SKM-1 treated with dmso at 0.1 percent for 144 hours (cell line): ENCODE results near the gene UVSSA.
"Not testable (repeated sequence)": the region's sequence is repeated elsewhere in the genome, so short reads cannot be mapped to it uniquely, and the experiment has no call there.

ENCODE experiments used
- DNase-seq: peaks from one replicate; lab custom pipeline; 2025; ENCODE audit not compliant: unreplicated experiment; lab: John Stamatoyannopoulos, UW

UVSSA gene

GRCh38 chr4:1375761-1376322 lies 28.8 kb downstream of the UVSSA start:
- DNase-seq, result no peak

GRCh38 chr4:1376391-1376840 lies 29.4 kb downstream of the UVSSA start:
- no peak for DNase-seq

- DNase-seq, result no peak
These were observed 30.0 kb downstream of the UVSSA start for GRCh38 chr4:1376841-1377605.

- no peak for DNase-seq
These were observed 30.7 kb downstream of the UVSSA start for GRCh38 chr4:1377606-1378261.

GRCh38 chr4:1378559-1379231 lies 31.7 kb downstream of the UVSSA start:
- DNase-seq, result no peak

- no peak for DNase-seq
These were observed 32.4 kb downstream of the UVSSA start for GRCh38 chr4:1379351-1379781.

GRCh38 chr4:1379801-1380331 lies 32.9 kb downstream of the UVSSA start:
- DNase-seq, result no peak

- no peak for DNase-seq
These were observed 33.6 kb downstream of the UVSSA start for GRCh38 chr4:1380368-1381151.

- no peak for DNase-seq
These were observed 34.2 kb downstream of the UVSSA start for GRCh38 chr4:1381181-1381621.

- no peak for DNase-seq
These were observed 35.0 kb downstream of the UVSSA start for GRCh38 chr4:1381944-1382541.

- DNase-seq, result no peak
These were observed 36.0 kb downstream of the UVSSA start for GRCh38 chr4:1382776-1383727.

GRCh38 chr4:1383728-1384591 lies 37.0 kb downstream of the UVSSA start:
- no peak for DNase-seq

GRCh38 chr4:1384675-1385372 lies 37.8 kb downstream of the UVSSA start:
- no peak for DNase-seq

GRCh38 chr4:1385373-1386340 lies 38.6 kb downstream of the UVSSA start:
- no peak for DNase-seq

GRCh38 chr4:1393363-1393762 lies 46.4 kb downstream of the UVSSA start:
- DNase-seq, result not testable (repeated sequence)

- DNase-seq, result no peak
These were observed 46.9 kb downstream of the UVSSA start for GRCh38 chr4:1393866-1394265.
